ENCODE data around the gene SSBP3.

The SSBP3 gene

GRCh38 chr1:54371038-54371941, 34.9 kb downstream of the SSBP3 start:
- no peak for DNase-seq (ENCODE audit: low read depth, low spot score)

- DNase-seq (ENCODE audit: low read depth, low spot score), result no peak
These were observed 35.8 kb downstream of the SSBP3 start for GRCh38 chr1:54370287-54370989.

GRCh38 chr1:54367613-54368012, 38.6 kb downstream of the SSBP3 start:
- DNase-seq (ENCODE audit: low read depth, low spot score), result no peak

GRCh38 chr1:54365847-54366246, 40.3 kb downstream of the SSBP3 start:
- no peak for DNase-seq (ENCODE audit: low read depth, low spot score)

- DNase-seq (ENCODE audit: low read depth, low spot score), result no peak
These were observed 40.8 kb downstream of the SSBP3 start for GRCh38 chr1:54365398-54365797.

GRCh38 chr1:54364995-54365394, 41.2 kb downstream of the SSBP3 start:
- DNase-seq (ENCODE audit: low read depth, low spot score), result no peak

GRCh38 chr1:54364582-54364981, 41.6 kb downstream of the SSBP3 start:
- DNase-seq (ENCODE audit: low read depth, low spot score), result no peak

DNA sequence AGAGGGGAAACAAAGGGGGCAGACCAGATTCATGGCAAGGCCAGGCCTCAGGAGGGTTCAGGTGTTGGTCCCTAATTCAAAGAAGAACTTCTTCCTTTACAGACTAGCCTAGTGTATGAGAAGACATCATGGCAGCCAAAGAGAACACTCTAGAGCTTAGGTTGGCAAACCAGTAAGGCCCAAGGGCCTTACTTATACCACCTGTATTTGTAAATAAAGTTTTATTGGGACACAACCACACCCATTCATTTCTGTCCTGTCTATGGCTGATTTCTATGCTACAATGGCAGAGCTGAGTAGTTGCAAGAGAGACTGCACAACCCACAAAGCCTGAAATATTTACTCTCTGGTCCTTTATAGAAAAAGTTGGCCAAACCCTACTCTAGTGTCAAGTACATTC, 42.3 kb downstream of the SSBP3 start:
- no peak for DNase-seq (ENCODE audit: low read depth, low spot score)

DNA sequence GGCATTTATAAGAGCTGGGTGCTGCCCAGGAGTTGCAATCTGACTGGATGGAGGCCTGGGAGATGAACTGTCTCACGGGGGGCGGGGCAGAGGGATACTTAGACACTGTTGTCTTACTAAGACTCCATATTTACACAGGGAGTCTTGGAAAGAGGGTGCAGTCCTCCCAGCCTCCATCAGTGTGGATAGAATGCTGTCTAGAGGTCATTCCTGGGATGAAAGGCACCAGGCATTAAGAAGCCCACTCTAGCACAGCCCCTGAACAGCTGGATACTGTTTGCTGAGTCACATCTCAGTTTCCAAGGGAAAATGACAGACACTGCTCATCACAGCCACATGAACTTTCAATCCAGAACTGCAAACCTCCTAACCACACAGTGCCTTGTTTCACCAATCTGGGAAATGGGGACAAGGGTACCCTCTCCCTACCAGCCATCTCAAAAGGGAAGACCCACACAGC, 43.3 kb downstream of the SSBP3 start:
- no peak for DNase-seq (ENCODE audit: low read depth, low spot score)

GRCh38 chr1:54361342-54361741, 44.9 kb downstream of the SSBP3 start:
- no peak for DNase-seq (ENCODE audit: low read depth, low spot score)

- DNase-seq (ENCODE audit: low read depth, low spot score), result no peak
These were observed 45.8 kb downstream of the SSBP3 start for GRCh38 chr1:54360165-54361005.

- no peak for DNase-seq (ENCODE audit: low read depth, low spot score)
These were observed 46.6 kb downstream of the SSBP3 start for GRCh38 chr1:54359393-54360162.

- DNase-seq (ENCODE audit: low read depth, low spot score), result no peak
These were observed 47.6 kb downstream of the SSBP3 start for GRCh38 chr1:54358503-54359168.

DNA sequence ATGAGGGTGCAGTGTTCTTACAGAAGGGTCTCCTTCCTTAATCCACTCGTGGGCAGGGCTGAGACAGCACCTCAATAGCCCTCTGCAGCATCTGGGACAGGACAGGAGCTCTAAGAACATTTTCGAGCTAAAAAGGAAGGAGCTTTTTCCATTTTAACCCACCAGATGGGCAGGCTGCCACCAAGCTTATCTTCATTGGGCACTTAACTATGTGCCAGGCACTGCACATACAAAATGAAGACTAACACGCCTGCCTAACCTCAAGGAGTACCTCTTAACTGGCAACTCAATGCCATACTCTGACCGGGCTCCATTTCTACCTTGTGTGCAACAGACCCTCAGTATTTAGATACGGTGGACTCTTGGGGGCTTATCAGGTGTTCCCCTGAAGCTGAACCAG, 48.2 kb downstream of the SSBP3 start:
- no peak for DNase-seq (ENCODE audit: low read depth, low spot score)

GRCh38 chr1:54356680-54357147, 49.5 kb downstream of the SSBP3 start:
- no peak for DNase-seq (ENCODE audit: low read depth, low spot score)

- no peak for DNase-seq (ENCODE audit: low read depth, low spot score)
These were observed 50.1 kb downstream of the SSBP3 start for GRCh38 chr1:54355931-54356679.

DNA sequence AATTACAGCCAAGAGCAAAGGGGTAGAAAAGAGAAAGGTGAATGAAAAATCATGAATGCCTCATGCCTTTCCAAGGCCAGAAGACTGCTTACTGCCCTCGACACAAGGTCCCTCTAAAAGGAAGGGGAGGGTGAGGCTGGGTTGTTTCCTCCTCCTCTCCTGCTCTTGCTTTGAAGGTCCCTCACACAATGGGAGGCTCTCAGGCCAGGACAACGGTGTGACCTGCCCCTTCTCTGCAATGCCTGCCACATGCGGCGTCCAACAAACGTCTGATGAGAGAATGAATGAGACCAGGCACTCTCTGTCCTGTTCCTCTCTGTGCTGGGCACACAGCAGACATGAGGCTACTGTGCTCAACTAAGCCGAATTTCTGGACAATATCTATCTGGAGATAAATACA, 51.3 kb downstream of the SSBP3 start:
- DNase-seq (ENCODE audit: low read depth, low spot score), result no peak

- DNase-seq (ENCODE audit: low read depth, low spot score), result no peak
These were observed 52.2 kb downstream of the SSBP3 start for GRCh38 chr1:54353959-54354358.

DNA sequence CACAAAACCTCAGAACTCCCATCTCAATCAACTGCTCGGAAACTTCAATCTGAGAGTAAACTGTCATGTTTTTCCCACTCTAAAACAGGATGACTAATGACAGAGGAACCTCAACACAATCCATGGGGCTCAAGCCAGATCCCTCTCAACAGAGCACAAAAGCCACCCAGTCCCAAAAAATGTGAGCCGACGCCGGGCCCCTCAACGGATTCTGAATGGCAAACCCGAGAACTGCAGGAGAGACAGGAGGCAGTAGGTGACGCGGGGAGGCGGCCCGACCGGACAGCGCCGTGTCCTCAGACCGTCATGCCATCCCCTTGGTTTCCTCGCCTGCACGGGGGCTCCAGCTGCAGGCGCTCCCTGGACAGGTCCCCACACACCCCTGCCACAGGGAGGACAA, 53.4 kb downstream of the SSBP3 start:
- DNase-seq (ENCODE audit: low read depth, low spot score), result no peak

DNA sequence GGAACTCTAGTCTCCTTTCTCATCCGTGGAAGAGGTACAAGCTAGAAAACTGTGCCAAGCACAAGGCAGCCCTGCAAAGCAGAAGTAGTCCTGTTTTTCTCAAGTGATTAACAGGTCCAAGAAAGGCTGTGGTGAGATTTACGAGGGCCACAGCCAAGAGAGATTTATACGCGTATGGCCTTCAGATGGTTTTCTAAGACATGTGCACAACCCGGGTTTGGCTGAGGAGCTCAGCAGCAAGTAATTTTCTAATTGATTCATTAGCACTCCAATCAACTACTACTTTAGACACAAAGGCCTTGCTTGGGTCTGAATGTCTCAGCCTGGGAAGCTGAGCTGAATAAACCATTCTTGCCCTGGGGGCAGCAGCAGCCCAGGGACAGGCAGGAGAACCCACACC, 55.8 kb downstream of the SSBP3 start:
- DNase-seq (ENCODE audit: low read depth, low spot score), result no peak

Data from activated naive CD8-positive, alpha-beta T cell treated with anti-CD3 and anti-CD28 coated beads, Interleukin-2, amount 50 U/mL, for 16 hours (primary cell).